SU-DHL-6 (cell line): Measurements from ENCODE around the gene AKT1.
A peak's percentile ranks its signal among the peaks of the same experiment; 100 is the strongest.

Experiments
- H2AFZ ChIP-seq: fragments of 200-600 bp; sonication (generic); 2 replicates; pipeline ENCODE4 v1.6.1; 2014; ENCODE audit warnings: low read depth, mild to moderate bottlenecking, moderate library complexity, mixed read lengths, antibody characterized with exemption, low read length; ENCODE audit not compliant: severe bottlenecking
- H3F3A ChIP-seq: fragments of 200-600 bp; shearing (Covaris generic); 2 replicates; pipeline ENCODE4 v1.6.0; 2016; ENCODE audit warnings: antibody characterized with exemption, mild to moderate bottlenecking; ENCODE audit not compliant: insufficient read depth
- H3K27ac ChIP-seq: fragments of 200-600 bp; sonication (generic); 2 replicates; pipeline ENCODE4 v1.5.1; 2016; ENCODE audit warnings: low read depth, mild to moderate bottlenecking, low read length, moderate library complexity, mixed read lengths
- H3K27me3 ChIP-seq: fragments of 200-600 bp; sonication (generic), shearing (Covaris generic); 2 replicates; pipeline ENCODE4 v1.6.0; 2014; ENCODE audit warnings: mild to moderate bottlenecking, low read length
- H3K36me3 ChIP-seq: fragments of 200-600 bp; sonication (generic); 2 replicates; pipeline ENCODE4 v1.6.1; 2014; ENCODE audit warnings: mild to moderate bottlenecking, low read length, mixed read lengths
- H3K4me2 ChIP-seq: fragments of 300-600, 200-600 bp; shearing (Covaris generic), sonication (generic); 2 replicates; pipeline ENCODE4 v1.6.0; 2014; ENCODE audit warnings: low read length, low read depth, mild to moderate bottlenecking; ENCODE audit not compliant: poor library complexity, severe bottlenecking
- H3K4me3 ChIP-seq: fragments of 200-600 bp; sonication (generic); 2 replicates; pipeline ENCODE4 v1.5.1; 2014; ENCODE audit warnings: antibody characterized with exemption, low read length, mild to moderate bottlenecking, mixed read lengths; ENCODE audit not compliant: insufficient read depth, poor library complexity, severe bottlenecking
- H3K79me2 ChIP-seq: fragments of 200-600 bp; sonication (generic); 2 replicates; pipeline ENCODE4 v1.6.1; 2014; ENCODE audit warnings: mild to moderate bottlenecking, low read length, moderate library complexity; ENCODE audit not compliant: insufficient read depth
- H3K9ac ChIP-seq: fragments of 200-600 bp; sonication (generic); 2 replicates; pipeline ENCODE4 v1.7.0; 2014; ENCODE audit warnings: mild to moderate bottlenecking, low read length
- H3K9me2 ChIP-seq: fragments of 200-600 bp; sonication (generic); replicated peaks from 2 replicates; pipeline ENCODE4 v1.6.1; 2014; ENCODE audit warnings: low read length; ENCODE audit not compliant: insufficient read depth
- H3K9me3 ChIP-seq: fragments of 200-600 bp; sonication (generic); 2 replicates; pipeline ENCODE4 v1.6.1; 2014; ENCODE audit warnings: low read length, mixed read lengths; ENCODE audit not compliant: insufficient read depth
- H4K20me1 ChIP-seq: fragments of 200-600 bp; sonication (generic); 2 replicates; pipeline ENCODE4 v1.6.1; 2014; ENCODE audit warnings: low read depth, mild to moderate bottlenecking, antibody characterized with exemption, low read length, moderate library complexity, mixed read lengths
- CTCF ChIP-seq: fragments of 200-600 bp; sonication (generic); IDR thresholded peaks from one replicate; pipeline ENCODE4 v1.5.1; 2017; ENCODE audit warnings: antibody characterized with exemption, mild to moderate bottlenecking, low read length, moderate library complexity; ENCODE audit not compliant: insufficient read depth, poor library complexity, severe bottlenecking
- EZH2phosphoT487 ChIP-seq: fragments of 200-600 bp; sonication (generic), shearing (Covaris generic); conservative IDR thresholded peaks from 2 replicates; pipeline ENCODE4 v1.6.1; 2018; ENCODE audit warnings: mild to moderate bottlenecking, antibody characterized with exemption, low read length, moderate library complexity, mixed read lengths

Gene AKT1

GRCh38 chr14:104722938-104723650 lies 72.5 kb downstream of the AKT1 start:
- Histone ChIP-seq H3K9ac (no peak overlapping the region), H3K27ac (no peak overlapping the region), H3K9me2 (no peaks in the 10 kb centered on the region), H3F3A (no peaks in the 10 kb centered on the region), H3K4me2 (peak overlapping the region; percentile 67), H3K27me3 (no peaks in the 10 kb centered on the region), H3K4me3 (no peak overlapping the region), H2AFZ (no peak overlapping the region), H4K20me1 (no peaks in the 10 kb centered on the region), H3K79me2 (no peaks in the 10 kb centered on the region), H3K36me3 (no peaks in the 10 kb centered on the region), H3K9me3 (no peaks in the 10 kb centered on the region)
- TF ChIP-seq EZH2phosphoT487 = no peak
- TF ChIP-seq CTCF = no peak

GRCh38 chr14:104721505-104722431 lies 73.8 kb downstream of the AKT1 start:
- no peak overlapping the region for H3K27ac ChIP-seq
- H3K27me3 ChIP-seq = no peaks in the 10 kb centered on the region
- no peak overlapping the region for H3K4me3 ChIP-seq
- no peaks in the 10 kb centered on the region for H3K9me2 ChIP-seq
- no peak overlapping the region for H3K9ac ChIP-seq
- no peaks in the 10 kb centered on the region for H4K20me1 ChIP-seq
- H2AFZ ChIP-seq = no peak overlapping the region
- H3K79me2 ChIP-seq = no peaks in the 10 kb centered on the region
- H3K4me2 ChIP-seq = no peak overlapping the region
- H3F3A ChIP-seq = no peaks in the 10 kb centered on the region
- no peaks in the 10 kb centered on the region for H3K36me3 ChIP-seq
- H3K9me3 ChIP-seq = no peaks in the 10 kb centered on the region
- TF ChIP-seq EZH2phosphoT487 (no peak), CTCF (no peak)
